NCI-H187 treated with DMSO at 0.1 percent for 48 hours (cell line): ENCODE measurements around the gene GAL3ST2.
"Not testable (repeated sequence)": the region's sequence is repeated elsewhere in the genome, so short reads cannot be mapped to it uniquely, and the experiment has no call there.

Source experiments
- DNase-seq: peaks from one replicate; lab custom pipeline; 2025; lab: John Stamatoyannopoulos, UW

GAL3ST2 gene

GRCh38 chr2:241809383-241810306, 33.0 kb downstream of the GAL3ST2 start:
- no peak for DNase-seq

GRCh38 chr2:241810307-241811200, 33.9 kb downstream of the GAL3ST2 start:
- no peak for DNase-seq

DNA sequence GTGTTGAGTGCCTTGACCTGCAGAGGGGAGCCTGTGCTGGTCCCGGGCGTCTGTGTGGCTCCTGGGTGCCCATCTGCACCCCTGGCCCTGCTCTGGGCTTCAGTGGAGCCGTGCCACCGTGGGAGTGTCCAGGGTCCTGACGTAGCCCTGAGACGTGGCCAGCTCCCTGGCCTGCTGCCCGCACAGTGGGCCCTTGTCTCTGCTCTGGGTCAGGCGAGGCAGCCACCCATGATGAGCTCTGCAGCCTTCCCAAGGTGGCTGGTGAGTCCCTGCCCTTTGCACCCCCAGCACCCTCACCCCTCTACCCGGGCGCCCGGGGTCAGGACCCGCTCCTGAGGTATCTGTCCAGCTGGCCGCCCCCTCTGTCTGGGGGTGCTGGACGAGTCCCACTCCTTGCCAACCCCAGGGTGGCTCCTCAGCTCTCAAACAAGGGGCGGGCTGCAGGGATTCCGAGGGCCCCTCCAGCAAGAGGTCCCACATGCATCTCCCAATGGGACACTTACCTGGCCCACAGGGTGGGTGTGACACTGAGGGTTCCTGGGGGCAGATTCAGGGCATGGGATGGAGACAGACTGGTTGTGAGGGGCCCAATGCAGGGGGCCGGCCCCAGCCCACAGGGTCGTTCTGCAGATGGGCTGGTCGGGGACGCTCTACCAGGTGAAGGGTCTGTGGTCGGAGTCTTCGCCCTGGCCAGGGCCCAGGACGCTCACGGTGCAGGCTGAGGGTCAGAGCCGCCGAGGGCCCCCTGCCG, 34.8 kb downstream of the GAL3ST2 start:
- DNase-seq = no peak

- no peak for DNase-seq
These were observed 35.5 kb downstream of the GAL3ST2 start for GRCh38 chr2:241811952-241812729.

- no peak for DNase-seq
These were observed 36.4 kb downstream of the GAL3ST2 start for GRCh38 chr2:241812730-241813643.

DNA sequence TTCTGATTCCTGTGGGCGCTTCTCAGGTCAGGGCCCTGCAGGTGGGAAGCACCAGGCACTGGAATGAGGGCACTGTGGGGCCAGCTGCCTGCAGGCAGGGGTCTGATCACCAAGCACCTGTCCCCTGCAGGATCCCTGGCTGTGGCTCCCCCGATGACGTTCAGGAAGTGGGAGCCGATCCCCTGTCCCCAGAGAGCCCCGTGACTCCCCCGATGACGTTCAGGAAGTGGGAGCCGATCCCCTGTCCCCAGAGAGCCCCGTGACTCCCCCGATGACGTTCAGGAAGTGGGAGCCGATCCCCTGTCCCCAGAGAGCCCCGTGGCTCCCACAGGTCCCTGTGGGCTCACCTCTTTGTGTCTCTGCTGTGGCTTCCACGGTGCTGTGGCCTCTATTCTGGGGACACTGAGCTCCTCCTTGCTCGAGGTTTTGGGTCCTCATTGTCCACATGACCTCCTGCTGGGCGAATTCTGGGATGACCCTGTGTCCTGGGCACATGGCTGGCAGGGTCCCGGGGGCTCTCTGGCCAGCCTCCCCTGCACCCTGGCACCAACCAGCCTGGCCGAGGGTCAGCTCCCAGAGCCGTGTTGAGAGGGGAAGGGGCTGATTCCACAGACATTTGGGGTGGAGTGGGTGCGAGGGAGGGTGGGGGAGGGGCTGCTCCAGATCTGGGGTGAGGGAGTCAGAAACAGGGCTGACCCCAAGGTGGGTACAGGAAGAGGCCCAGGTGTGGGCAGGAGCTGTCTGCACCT, 37.2 kb downstream of the GAL3ST2 start:
- no peak for DNase-seq

DNA sequence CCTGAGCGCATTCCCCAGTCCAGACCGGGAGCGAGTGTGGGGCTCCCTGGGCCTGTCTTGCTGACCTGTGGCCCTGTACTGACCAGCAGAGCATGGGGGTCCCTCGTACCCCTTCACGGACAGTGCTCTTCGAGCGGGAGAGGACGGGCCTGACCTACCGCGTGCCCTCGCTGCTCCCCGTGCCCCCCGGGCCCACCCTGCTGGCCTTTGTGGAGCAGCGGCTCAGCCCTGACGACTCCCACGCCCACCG, 37.7 kb downstream of the GAL3ST2 start:
- DNase-seq = no peak

- no peak for DNase-seq
These were observed 38.2 kb downstream of the GAL3ST2 start for GRCh38 chr2:241814643-241815476.

DNA sequence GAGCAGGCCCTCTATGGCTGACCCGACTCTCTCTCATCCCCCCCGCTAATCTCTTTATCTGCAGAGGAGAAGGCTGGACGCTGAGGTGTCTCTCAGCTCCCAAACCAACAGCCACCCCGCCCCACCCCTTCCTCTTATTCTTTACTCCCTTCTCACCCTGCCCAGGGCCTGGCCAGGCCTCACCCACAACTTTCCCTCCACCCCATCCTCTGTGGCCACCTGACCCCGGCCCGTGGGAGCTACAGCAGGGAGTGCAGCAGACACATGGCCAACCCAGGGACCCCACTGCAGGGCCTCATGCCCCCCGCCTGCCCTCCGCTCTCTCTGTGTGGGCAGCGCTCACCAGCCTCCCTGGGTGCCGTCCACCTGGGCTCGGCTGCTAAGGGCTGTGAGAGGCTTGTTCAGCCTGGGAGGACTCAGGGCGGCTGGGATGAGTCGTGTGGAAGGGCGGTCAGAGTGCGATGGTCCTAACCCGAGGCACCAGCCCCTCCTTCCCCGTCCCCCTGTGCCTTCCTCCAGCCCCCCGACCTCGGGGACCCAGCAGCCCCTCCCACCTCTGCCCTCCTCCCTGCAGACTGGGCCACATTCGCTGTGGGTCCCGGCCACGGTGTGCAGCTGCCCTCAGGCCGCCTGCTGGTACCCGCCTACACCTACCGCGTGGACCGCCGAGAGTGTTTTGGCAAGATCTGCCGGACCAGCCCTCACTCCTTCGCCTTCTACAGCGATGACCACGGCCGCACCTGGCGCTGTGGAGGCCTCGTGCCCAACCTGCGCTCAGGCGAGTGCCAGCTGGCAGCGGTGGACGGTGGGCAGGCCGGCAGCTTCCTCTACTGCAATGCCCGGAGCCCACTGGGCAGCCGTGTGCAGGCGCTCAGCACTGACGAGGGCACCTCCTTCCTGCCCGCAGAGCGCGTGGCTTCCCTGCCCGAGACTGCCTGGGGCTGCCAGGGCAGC, 39.1 kb downstream of the GAL3ST2 start:
- no peak for DNase-seq

GRCh38 chr2:241816431-241817121, 40.0 kb downstream of the GAL3ST2 start:
- no peak for DNase-seq

GRCh38 chr2:241817126-241817820, 40.7 kb downstream of the GAL3ST2 start:
- DNase-seq = no peak

- DNase-seq = not testable (repeated sequence)
These were observed 41.2 kb downstream of the GAL3ST2 start for GRCh38 chr2:241817821-241818215.

GRCh38 chr2:241818229-241818942, 41.8 kb downstream of the GAL3ST2 start:
- DNase-seq = no peak

DNA sequence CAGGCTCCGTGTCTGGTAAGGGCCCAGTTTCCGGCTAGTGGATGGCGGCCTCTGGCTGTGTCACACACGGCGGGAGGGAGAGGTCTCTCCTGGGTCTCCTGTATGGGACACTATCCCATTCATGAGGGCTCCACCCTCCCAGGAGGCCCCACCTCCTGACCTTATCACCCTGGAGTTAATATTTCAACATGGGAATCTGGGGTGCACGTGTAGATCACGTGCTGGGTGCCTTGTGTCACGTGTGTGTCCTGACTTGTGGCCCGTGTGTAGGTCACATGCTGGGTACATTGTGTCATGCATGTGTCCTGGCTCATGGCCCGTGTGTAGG, 42.3 kb downstream of the GAL3ST2 start:
- DNase-seq = no peak

DNA sequence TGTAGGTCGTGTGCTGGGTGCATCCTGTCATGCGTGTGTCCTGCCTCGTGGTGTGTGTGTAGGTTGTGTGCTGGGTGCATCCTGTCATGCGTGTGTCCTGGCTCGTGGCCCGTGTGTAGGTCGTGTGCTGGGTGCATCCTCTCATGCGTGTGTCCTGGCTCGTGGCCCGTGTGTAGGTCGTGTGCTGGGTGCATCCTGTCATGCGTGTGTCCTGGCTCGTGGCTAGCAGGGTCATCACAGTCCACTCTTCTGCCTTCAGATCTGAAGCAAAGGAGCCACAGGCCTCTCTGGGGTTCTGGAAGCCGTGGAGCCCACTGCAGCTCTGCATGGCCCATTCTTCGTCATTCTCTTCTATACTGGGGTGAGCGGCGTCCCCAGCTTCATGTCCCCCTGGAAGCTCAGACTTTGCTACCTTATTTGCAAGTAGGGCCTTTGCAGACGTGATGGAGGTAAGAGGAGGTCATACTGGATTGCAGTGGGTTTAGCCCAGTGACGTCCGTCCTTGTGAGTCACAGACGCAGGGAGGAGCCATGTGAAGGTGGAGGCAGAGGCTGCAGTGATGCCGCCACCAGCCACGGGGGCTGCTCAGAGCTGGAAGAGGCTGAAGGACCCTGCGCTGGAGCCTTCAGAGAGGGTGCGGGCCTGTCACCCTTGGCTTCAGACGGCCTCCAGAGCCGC, 43.5 kb downstream of the GAL3ST2 start:
- not testable (repeated sequence) for DNase-seq
